GM12864 (cell line): ENCODE data around the gene WNT9B.

Experiments used
- DNase-seq: peaks from one replicate; pipeline ENCODE4 v3.0.0-alpha.2; 2011; ENCODE audit warnings: low read depth
- H3K4me3 ChIP-seq: 2 replicates; pipeline ENCODE4 v1.5.1; 2011; ENCODE audit warnings: mild to moderate bottlenecking, low read depth, low read length, control low read depth
- CTCF ChIP-seq: IDR thresholded peaks from 2 replicates; pipeline ENCODE4 v1.5.1; 2011; ENCODE audit warnings: low read depth, mild to moderate bottlenecking, moderate library complexity, low read length, control low read depth, inconsistent platforms; ENCODE audit errors: missing control alignments

Gene WNT9B

GRCh38 chr17:46854515-46854914 lies 3.1 kb downstream of the WNT9B start:
- no peak for DNase-seq
- TF ChIP-seq CTCF, result no peak
- no peak overlapping the region for H3K4me3 ChIP-seq

GRCh38 chr17:46854948-46855347 lies 3.6 kb downstream of the WNT9B start:
- H3K4me3 ChIP-seq, result no peak overlapping the region
- DNase-seq, result no peak
- no peak for TF ChIP-seq CTCF

- no peak overlapping the region for H3K4me3 ChIP-seq
- no peak for TF ChIP-seq CTCF
- DNase-seq, result no peak
Observed at GRCh38 chr17:46857600-46857999, 6.2 kb downstream of the WNT9B start.

DNA sequence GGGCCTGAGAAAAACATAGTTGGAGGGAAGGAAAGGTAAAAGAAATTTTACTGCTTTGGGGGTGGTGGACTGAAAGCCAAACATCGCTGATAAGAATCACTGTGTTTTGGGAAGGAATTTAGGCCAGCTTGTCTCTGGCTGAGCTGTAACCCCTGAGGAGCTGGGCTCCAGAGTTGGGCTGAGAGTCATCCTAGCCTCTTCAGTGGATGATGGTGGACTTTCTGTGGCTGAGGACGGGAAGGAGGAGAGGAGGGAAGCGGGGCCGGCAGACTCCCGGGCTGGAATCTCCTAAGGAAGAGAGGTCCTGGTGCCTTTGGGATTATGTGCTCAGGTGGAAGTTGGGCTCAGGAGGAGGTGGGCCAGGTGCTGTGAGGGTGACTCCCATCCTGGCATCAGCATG lies 8.6 kb downstream of the WNT9B start:
- TF ChIP-seq CTCF, result no peak
- no peak for DNase-seq

GRCh38 chr17:46862949-46863348 lies 11.6 kb downstream of the WNT9B start:
- no peak overlapping the region for H3K4me3 ChIP-seq
- no peak for DNase-seq
- no peak for TF ChIP-seq CTCF

More for the DNA sequence above, 8.6 kb downstream of the WNT9B start:
- no peak overlapping the region for H3K4me3 ChIP-seq

DNA sequence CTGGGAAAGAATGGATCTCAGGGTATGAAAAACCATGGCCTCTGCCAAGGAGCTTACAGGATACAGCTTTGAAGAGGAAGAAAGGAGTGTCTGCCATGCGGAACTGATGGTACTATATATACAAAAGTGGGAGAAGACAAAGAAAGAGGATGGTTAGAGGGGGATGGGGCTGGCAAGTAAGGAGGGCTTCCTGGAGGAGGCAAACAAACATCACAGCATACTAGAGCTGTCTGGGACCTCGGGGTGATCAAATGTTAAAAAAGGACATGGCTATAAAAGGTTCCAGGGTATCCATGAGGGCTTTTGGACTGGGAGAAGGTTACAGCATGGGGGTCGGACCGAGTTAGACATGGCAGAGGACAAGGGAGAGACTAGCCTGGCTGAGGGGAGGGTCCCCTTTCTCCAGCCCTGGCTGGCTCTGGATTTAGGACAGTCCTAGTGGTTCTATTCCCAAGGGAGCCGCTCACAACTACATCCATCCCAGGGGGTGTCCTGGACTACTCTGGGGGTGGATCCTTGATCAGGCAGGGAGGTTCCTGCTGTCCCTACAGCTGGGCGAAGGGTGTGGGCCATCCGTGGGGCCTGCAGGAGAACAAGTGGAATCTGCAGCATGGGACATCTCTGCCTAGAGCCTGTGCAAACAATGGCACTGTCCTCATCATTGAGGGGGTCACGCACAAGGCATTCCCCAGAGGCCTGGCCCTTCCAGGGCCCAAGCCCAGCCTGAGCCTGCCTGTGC lies 12.2 kb downstream of the WNT9B start:
- no peak for TF ChIP-seq CTCF
- DNase-seq, result no peak
- H3K4me3 ChIP-seq, result no peak overlapping the region

DNA sequence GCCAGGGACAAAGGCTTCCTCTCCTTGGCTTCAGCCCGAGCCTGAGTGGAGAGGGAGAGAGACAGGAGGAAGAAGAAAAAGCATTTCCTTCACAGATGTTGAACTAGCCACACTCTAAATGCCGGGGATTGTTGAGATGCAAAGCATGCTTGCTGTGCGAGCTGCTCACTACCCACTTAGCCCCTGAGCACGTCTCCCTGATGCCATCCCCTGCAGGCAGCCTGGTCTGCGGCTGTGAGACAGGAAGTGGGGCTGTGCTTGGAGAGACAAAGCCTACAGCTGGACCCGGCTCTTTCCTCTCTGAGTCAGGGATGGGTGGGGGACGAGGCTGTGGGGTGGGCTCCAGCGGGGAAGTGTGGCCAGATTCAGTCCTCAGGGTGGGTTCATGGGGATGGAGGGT lies 13.7 kb downstream of the WNT9B start:
- H3K4me3 ChIP-seq, result no peak overlapping the region
- no peak for TF ChIP-seq CTCF
- no peak for DNase-seq
